Activated gamma-delta T cell treated with anti-CD3 and anti-CD28 coated beads, Interleukin-2, amount 50 U/mL, for 16 hours (primary cell): ENCODE measurements around the gene LDLRAD2.
"Not testable (repeated sequence)": the region's sequence is repeated elsewhere in the genome, so short reads cannot be mapped to it uniquely, and the experiment has no call there.

Experiments
- DNase-seq: peaks from one replicate; pipeline ENCODE4 v3.0.0-alpha.2; 2020; ENCODE audit warnings: low read depth

The LDLRAD2 gene

DNA sequence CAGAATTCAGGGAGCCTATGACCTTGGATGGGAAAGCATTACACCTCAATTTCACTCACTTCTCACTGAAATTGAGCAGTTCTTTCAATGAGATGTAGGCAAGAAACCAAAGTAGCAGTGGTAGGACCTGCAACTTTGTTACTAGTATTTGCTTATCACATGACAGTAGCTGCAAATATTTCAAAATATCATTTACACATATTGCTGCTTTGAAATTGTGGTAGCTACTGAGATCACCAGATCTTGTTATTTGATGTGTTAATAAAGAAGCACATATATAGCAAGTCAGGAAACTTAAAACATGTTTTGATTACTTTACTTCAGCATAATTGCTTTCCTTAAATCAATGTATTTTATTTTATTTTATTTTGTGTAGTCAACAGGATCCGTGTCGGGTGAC, 12.9 kb downstream of the LDLRAD2 start:
- no peak for DNase-seq

DNA sequence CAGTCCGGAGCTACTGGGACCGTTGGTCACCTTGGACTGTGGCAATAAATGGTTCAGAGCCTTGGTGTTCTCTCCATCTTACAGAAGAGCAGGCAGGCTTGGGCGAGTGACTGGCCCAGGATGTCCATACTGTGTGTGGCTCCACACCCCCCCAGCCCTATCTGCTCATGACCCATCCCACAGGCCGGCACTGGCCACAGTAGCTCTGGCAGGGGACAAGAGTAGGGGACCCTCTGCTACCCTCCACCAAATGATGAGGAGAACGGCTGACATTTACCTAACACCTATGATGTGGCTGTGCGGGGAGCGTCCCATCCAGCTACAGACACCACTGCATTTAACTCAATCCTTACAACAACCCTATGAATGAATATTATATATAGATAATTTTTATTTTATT, 13.3 kb downstream of the LDLRAD2 start:
- DNase-seq = no peak

DNA sequence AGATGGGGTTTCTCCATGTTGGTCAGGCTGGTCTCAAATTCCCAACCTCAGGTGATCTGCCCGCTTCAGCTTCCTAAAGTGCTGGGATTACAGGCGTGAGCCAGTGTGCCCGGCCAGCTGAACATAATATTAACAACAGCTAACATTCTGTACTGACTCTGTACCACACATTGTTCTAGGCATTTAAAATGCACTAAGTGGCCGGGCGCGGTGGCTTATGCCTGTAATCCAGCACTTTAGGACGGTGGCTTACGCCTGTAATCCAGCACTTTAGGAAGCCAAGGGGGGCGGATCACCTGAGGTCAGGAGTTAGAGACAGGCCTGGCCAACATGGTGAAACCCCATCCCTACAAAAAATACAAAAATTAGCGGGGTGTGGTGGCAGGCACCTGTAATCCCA, 14.6 kb downstream of the LDLRAD2 start:
- DNase-seq = not testable (repeated sequence)

DNA sequence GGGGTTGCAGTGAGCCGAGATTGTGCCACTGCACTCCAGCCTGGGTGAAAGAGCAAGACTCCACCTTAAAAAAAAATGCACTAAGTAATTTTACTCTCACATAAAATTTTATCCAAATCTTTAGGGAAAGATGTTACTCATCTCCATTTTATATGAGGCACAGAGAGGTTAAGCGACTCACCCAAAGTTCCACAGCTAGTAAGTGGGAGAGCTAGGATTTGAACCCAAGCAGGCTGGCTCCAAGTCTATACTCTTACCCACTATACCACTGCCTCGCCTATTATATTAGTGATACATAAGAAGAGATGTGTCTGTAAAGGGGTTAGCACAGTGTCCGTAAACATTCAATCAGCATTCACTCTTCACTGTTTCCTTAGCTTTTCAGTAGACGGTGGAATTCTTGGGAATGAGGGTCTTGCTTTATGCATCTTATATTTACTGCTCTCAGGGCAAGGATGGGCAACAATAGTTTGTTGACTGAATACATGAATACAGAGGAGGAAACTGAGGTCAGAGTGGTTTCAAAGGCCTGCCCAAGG, 15.1 kb downstream of the LDLRAD2 start:
- no peak for DNase-seq

DNA sequence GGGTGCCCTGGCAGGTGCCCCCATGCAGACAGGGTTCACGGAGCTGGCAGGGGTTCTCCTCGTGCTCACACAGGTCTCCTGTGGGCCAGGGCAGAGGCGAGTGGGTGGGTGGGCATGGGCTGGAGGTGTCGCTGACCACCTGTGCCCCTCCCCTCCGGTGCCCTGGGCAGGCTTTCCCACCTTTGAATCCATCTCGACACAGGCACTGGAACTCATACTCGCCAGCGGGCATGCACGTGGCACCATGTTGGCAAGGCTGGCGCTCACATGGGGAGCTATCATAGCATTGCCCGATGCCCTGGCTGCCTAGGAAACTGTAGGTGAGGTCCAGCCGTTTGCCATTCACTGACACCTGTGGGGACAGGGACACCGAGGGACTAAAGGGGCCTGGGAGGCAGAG, 16.0 kb downstream of the LDLRAD2 start:
- DNase-seq = no peak

DNA sequence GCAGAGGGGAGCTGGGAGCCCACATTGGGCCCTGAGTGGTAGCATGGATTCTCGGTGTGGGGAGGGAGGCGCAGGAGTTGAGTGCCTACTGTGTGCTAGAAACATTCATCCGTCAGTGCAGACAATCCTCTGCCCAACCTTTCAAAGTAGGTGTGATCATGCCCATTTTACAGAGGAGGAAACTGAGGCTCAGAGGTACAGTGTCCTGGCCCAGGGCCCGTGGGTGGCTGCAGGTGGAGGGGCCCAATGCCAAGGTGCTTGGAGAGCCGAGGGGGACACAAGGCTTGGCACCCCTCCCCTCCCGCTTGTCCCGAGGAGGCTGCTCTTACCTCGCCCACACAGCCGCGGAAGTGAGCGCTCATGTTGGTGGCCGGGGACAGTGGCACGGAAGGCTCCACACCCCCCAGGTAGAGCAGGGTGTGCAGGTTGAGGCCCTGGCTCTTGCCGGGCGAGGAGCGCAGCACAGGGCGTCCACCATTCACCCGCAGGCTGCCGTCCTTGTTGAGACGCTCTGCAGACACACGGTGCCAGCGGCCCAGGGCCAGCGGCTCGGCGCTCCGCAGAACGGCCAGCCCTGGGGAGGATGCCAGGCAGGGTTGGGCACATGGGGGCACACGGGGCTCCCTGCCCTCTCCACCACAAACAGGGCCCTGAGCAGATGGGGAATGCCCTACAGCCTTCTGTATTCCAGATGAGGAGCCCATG, 16.6 kb downstream of the LDLRAD2 start:
- no peak for DNase-seq

DNA sequence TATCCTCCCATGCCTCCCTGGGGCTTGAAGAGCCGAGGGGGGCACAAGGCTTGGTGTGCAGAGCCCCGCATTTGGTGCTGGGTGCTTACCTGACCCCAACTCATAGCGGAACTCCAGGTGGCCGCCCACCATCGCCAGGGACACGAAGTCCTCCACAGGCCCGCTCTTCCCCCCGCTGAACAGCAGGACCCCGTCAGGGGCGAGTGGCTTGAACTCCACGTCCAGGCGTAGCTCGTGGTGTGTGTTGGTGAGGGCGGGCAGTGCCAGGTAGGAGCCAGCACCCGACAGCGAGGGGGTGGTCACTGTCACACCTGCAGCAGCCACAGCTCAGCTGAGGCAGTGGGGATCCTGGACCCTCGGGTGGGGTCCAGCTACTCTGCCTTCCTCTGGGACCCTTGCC, 17.2 kb downstream of the LDLRAD2 start:
- DNase-seq = no peak

DNA sequence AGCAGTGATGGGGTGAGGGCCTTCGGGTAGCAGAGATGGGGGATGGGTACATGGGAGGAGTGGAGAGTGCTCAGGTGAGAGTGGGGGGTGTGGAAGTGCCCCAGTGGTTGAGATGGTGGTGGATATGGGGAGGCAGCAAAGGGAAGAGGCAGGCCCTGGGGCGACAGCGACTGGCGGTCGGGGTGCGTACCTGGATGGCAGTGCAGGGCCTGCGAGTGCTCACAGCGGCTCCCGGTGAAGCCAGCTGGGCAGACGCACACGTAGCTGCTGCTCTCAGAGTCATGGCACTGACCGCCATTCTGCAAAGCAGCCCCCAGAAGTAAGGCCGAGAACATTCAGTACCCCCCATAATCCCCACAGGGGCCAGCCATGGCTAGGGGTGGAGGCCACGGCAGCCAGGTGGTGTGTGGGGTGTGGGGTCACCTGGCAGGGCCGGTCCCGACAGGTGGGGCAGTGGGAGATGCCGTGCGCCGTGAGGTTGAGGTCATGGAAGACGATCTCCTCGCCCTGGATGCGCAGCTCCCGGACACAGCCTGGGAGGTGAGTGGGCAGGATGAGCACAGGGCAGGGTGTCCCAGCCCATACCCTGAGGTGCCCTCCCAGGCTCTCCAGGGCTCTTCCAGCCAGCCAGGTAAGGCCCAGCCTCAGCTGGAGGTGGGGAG, 18.9 kb downstream of the LDLRAD2 start:
- no peak for DNase-seq

DNA sequence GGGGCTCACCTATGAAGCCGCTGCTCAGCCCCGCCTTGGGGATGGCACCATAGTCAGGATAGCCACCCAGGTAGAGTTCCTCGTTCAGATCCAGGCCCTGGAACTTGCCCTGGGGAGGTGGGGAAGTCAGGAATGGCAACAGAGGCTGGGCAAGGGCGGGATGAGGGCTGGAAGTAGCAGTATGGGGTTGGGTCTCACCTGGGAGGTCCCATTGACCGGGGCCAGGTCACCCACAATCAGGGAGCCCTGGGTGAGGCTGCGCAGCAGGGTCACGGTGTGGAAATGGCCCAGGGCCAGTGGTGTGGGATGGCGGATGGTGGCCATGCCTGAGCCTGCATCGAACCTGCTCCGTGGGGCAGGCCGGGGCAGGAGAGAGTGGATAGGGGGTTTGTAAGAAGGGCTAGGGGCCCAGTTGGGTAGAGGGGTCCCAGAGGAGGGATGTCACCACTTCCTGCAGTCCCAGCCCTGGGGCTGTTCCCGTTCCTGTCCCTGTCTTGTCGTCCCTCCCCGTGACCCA, 19.4 kb downstream of the LDLRAD2 start:
- no peak for DNase-seq

DNA sequence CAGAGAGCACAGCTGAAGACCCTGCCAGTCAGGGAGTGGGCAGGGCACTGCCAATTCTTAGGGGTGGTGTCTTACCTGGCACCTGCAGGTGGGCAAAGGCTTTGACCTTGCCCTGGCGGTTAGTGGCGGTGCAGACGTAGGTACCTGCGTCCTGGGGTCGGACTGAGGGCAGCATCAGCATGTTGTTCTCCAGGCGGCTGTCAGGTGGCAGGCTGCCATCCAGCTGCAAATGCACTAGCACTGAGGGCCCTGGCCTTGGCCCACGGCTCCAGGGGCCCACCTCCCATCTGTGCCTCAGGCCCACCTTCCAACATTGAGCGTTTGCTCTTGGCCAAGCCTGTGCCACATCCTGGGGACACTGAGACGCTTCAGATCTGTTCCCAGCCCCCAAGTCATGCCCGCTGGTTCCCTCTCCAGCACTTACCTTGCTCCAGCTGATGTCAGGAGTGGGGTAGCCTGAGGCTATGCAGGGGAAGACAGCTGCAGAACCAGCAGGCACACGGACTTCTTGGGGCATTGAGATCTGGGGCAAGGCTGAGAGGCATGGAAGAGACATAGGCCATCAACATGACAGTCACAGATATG, 21.4 kb downstream of the LDLRAD2 start:
- DNase-seq = no peak

DNA sequence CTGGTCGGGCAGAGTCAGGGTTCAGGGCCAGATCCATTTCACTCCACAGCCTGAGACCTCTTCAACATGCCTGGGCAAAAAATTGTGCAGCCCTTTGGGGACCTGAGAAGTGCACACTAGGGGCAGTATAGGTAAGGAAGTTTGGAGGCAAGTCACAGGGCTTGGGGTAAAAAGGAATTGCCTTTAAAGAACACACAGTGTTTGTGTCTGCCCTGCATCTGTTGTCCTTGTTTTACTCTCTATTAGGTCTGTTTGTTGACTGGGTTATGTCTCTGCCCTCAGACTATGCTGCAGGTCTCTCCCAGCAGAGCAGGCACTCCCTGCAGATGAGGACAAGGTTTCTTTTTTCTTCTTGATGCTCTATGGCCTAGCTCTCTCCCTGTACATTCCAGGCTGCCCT, 22.0 kb downstream of the LDLRAD2 start:
- no peak for DNase-seq

DNA sequence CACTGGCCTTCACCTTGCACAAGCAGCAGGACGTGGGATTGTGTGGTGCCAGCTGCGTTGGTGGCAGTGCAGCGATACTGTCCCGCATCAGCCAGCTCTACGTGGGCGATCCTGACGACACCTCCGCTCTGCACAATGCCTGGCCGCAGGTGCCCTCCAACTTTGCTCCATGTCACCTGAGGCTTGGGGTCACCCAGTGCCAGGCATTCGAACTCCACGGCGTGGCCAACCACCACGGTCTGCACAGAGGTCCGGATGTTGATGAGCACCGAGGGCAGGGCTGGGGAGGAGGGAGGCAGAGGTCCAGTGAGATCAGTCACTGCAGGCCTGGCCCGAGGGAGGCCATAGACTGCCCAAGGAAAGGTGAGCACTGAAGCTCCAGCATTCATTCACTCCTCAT, 22.6 kb downstream of the LDLRAD2 start:
- no peak for DNase-seq

DNA sequence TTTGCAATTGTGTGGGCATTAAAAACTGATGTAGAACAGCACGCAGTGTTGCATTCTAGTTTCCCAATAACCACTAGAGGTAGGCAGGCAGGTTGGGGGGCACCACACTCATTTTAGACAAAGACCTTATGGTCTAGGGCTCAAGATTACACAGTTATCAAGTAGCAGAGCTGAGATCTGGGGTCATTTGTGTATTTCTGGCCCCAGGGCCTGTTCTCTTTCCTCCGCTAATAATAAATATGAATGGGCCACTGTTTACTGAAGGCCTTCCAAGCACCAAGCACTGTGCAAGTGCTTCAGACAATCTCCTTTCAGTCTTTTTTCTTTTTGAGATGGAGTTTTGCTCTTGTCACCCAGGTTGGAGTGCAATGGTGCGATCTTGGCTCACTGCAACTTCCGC, 23.9 kb downstream of the LDLRAD2 start:
- DNase-seq = no peak

DNA sequence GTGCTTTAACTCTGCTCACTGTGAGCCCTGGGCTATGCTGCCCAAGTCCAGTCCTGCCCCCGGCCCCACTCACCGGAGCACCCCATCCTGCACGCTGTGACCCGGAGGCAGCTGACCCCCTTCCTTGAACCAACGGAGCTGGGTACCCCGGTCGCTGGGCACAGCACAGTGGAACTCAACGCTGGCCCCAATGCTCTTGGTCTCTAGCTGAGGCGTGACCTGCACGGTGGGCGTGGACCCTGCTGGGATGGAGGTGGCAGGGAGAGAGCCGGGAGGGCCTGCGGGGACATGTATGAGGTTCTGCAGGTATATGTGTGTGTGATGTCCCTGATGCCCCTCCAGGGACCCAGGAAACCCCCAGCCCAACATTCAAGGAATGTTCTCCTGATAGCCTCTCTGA, 24.7 kb downstream of the LDLRAD2 start:
- no peak for DNase-seq

DNA sequence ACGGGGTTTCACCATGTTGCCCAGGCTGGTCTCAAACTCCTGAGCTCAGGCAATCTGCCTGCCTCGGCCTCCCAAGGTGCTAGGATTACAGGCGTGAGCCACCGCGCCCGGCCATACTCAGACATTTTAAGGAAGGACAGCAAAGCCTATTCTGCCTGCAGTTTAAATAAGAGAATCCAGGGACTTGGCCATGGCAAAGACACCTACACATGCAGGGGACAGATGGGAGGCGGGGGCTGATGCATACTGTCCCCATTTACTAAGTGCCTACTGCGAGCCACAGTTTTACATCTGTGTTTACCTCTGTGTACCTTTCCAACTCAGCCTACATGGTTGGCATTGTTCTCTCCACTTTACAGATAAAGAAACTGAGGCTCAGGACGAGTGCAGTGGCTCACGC, 25.4 kb downstream of the LDLRAD2 start:
- DNase-seq = no peak

DNA sequence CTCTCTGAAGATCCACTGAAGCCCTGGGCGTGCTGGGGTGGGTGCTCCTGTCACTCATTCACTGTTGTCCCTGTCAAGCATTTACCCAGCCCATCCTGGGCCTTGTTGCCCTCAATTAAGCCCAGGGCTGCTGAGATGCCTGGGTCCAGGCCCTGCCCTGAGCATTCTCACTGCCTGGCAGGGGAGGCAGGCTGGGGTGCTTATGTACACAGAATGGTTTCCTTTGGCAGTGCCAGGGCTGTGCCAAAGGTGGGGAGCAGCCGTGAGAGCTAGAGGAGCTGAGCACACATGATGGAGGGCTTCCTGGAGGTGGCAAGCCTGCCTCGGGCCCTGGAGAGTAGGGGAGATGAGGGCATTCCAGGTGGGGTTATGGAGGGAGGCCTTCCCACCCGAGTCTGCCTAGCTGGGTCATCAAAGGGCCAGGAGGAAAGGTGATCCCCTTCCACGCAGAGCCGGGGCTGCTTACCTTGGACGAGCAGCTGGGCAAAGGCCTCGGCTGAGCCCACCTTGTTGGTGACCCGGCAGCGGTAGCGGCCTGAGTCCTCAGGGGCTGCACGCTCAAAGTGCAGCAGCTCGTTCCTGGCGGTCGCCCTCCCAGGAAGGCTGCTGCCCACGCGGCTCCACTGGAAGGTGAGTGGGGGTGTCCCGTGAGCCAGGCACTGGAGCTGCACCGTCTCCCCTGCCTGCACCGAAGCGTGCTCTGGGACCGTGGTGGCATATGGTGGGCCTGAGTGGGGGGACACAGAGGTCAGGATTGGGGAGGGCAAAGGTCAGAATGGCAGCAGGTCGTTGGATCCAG, 26.5 kb downstream of the LDLRAD2 start:
- DNase-seq = no peak

DNA sequence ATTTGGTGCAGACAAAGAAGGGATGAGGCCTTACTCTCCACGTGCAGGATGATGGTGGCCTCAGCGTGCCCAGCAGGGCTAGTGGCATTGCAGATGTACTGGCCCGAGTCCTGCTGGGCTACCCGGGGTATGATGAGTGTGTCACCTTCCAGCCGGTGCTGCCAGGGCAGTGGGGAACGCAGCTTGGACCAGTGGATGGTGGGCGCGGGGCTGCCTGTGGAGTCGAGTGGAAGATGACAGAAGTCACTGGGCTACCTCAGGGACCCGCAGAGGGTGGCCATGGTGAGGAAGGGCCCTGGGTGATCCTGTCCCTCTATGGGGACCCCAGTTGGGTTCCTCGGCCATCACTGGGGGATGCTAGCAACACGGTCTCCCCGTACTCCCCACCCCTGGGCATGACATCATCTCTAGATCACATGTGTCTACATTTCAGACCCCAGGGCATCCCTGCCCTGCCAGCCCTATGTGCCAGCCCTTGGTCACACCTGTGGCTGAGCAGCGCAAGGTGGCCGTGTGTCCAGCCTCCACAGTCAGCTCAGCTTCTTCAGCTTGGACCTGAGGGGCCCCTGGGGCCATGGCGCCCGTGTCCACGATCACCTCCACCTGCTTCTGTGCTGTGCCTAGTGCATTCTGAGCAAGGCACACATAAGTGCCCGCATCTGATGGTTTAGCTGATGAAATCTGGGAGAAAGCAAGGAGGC, 27.4 kb downstream of the LDLRAD2 start:
- no peak for DNase-seq

DNA sequence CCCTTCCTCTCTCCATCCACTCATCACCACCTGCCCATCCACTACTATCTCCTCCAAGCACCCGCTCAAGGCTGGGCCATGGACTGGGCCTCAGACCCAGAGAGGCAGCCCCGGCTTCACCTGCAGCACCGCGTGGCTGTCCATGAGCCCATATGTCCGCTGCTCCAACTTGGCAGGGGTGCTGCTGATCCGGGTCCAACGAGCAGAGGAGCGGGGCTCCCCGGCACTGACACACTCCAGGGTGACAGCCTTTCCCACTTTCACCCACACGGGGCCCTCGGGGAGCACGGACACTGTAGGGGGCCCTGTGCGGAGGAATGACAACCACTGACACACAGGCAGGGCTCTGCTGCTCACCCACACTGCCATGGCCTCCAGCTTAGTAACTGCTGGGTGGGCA, 28.9 kb downstream of the LDLRAD2 start:
- DNase-seq = no peak

DNA sequence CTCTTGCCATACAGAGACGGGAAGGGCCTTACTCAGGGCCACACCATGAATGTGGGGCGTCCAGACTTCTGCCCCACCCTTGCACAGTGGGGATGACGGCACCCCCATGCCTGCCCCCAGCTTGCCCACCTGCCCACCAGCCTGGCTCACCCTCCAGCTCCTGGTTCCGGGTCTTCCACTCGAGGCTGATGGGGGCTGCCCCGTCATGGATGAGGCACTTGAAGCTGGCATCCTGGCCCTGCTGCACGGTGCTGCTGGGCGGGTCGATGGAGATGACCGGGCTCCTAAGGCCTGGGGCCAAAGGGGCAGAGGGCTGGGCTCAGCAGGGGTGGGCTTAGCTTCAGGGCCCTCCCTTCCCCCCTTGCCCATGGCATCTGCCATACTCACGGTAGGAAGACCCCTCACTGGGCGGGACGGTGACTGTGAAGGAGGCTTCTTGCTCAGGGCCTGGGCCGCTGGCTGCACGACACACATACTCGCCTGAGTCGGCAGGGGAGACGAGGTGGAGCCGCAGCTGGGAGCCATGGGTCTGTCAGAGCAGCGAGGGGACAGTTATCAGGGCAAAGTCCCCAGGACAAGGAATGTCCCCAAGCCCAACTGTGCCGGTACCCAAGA, 29.9 kb downstream of the LDLRAD2 start:
- DNase-seq = no peak

DNA sequence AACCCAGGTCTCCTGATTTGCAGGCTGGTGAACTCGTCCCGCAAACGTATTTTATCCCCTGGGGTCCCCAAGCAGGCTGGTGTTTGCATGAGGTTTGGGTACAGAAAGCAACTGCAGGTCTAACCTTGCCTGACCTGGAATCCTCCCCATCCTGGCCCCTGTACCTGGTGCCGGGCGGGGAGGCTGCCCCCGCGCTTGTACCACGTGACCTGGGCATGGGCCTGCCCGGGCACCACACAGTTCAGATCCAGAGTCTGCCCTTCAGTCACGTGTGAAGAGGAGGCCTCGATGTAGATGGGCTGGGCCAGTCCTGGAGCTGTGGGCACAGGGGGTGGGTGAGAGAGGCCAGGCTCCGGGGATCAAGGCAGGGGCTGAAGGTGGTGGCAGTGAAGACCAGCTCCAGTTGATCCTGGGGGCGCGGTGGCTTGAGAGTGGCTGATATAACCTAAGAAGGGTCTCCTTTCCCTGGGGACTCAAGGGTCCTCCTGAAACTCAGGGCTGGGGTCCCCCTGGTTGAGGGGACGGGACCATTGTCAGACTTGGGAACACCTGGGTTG, 30.6 kb downstream of the LDLRAD2 start:
- DNase-seq = no peak

DNA sequence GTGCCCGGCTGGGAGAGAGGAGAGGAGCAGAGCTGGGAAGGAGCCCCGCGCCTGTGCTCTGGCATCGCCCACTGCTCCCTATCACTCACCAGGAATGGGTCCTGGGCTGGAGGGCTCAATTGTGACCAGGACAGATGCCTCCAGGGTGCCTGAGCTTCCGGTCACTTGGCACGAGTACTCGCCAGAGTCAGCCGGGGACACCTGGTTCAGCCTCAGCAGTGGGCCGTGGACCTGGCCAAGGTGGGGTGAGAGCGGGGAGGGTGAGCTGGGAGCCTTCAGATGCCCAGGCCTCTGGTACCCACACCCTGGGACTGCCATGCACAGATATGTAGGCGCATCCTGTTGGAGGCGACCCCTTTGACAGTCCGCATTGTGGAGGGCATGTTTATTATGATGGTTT, 31.1 kb downstream of the LDLRAD2 start:
- no peak for DNase-seq
